ENCODE results near the gene SCP2. TPM values are rescaled to one million over a fixed set of nuclear protein-coding genes. Genes with fewer than 3 reads are reported as not detected.

SCP2 gene
- polyA plus RNA-seq, 1 of the 3 experiments (the other 2 are of a cell fraction): 49.5 TPM

GRCh38 chr1:52994656-52995055 lies 67.6 kb downstream of the SCP2 start:
- H3K4me2 ChIP-seq: no peak overlapping the region
- no peak for DNase-seq
- POLR2A ChIA-PET: no interaction called here

DNA sequence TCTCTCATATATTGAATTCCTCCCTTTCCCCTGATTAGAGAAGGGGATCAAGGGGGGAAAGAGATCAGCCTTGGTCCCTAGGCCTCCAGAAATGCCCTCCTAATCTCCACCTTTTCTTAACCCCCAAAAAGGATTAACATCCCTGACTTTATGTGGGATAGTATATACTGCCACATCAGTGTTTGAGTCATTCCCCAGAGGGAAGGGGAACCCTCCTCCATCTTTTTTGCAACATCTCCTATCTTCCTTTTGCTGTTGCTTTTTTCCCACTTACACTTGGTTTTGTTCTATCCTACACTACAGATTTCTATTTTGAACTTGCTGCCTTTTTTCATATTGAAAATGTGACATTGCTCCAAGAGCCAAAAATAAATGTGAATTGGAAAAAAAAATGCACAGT lies 69.6 kb downstream of the SCP2 start:
- CTCF ChIA-PET: no interaction called here
- POLR2A ChIA-PET: no interaction called here
- DNase-seq: no peak
- TF ChIP-seq, protein P1, sequence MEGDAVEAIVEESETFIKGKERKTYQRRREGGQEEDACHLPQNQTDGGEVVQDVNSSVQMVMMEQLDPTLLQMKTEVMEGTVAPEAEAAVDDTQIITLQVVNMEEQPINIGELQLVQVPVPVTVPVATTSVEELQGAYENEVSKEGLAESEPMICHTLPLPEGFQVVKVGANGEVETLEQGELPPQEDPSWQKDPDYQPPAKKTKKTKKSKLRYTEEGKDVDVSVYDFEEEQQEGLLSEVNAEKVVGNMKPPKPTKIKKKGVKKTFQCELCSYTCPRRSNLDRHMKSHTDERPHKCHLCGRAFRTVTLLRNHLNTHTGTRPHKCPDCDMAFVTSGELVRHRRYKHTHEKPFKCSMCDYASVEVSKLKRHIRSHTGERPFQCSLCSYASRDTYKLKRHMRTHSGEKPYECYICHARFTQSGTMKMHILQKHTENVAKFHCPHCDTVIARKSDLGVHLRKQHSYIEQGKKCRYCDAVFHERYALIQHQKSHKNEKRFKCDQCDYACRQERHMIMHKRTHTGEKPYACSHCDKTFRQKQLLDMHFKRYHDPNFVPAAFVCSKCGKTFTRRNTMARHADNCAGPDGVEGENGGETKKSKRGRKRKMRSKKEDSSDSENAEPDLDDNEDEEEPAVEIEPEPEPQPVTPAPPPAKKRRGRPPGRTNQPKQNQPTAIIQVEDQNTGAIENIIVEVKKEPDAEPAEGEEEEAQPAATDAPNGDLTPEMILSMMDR (IDR thresholded peaks at IDR 0.05): no peak
- TF ChIP-seq MEF2A (IDR thresholded peaks at IDR 0.05; ENCODE audit: borderline replicate concordance, low read depth) (no peak), EZH2phosphoT487 (IDR thresholded peaks at IDR 0.05; ENCODE audit: borderline replicate concordance, low read depth) (no peak), SMC3 (IDR thresholded peaks at IDR 0.05; ENCODE audit: low read depth, low read length) (no peak), POLR2AphosphoS5 (IDR thresholded peaks at IDR 0.05; ENCODE audit: low read depth, low read length) (no peak), ZBTB33 (IDR thresholded peaks at IDR 0.05; ENCODE audit: borderline replicate concordance, low read depth) (no peak), REST (IDR thresholded peaks at IDR 0.05; ENCODE audit: low read depth, low read length) (no peak)

More at GRCh38 chr1:52994656-52995055, 67.6 kb downstream of the SCP2 start:
- no peaks in the 10 kb centered on the region for H3K9me2 ChIP-seq
- no peaks in the 10 kb centered on the region for H3K27me3 ChIP-seq (ENCODE audit: insufficient read depth)
- H3K36me3 ChIP-seq (replicated peaks in 1 of 2; ENCODE audit: control insufficient read depth in 1 of 2, insufficient read depth in 2 of 2, low read length in 1 of 2): no peaks in the 10 kb centered on the region
- H3F3A ChIP-seq (replicated peaks; ENCODE audit: insufficient read depth): no peaks in the 10 kb centered on the region
- no peak overlapping the region for H3K27ac ChIP-seq (ENCODE audit: low read depth in 2 of 2, low read length in 1 of 2)
- 84% methylated on average over 6 of the region's 6 CpGs for WGBS (ENCODE audit: low lambda C conversion rate)
- H3K9me3 ChIP-seq: no peaks in the 10 kb centered on the region
- TF ChIP-seq, protein P2, sequence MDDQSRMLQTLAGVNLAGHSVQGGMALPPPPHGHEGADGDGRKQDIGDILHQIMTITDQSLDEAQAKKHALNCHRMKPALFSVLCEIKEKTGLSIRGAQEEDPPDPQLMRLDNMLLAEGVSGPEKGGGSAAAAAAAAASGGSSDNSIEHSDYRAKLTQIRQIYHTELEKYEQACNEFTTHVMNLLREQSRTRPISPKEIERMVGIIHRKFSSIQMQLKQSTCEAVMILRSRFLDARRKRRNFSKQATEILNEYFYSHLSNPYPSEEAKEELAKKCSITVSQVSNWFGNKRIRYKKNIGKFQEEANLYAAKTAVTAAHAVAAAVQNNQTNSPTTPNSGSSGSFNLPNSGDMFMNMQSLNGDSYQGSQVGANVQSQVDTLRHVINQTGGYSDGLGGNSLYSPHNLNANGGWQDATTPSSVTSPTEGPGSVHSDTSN (IDR thresholded peaks at IDR 0.05): no peak
- peak; percentile 67; the same call in 1 of the 2 replicates for TF ChIP-seq REST (IDR thresholded peaks at IDR 0.05; ENCODE audit: low read depth, low read length)
- CTCF ChIA-PET: no interaction called here
- H3K4me1 ChIP-seq (ENCODE audit: control insufficient read depth in 1 of 2, insufficient read depth in 2 of 2, low read depth in 1 of 2, low read length in 1 of 2): no peaks in the 10 kb centered on the region
- no peaks in the 10 kb centered on the region for H3K79me2 ChIP-seq (ENCODE audit: insufficient read depth)
- no peak overlapping the region for H3K9ac ChIP-seq
- H2AFZ ChIP-seq (ENCODE audit: low read depth): no peak overlapping the region
- no peak overlapping the region for H3K4me3 ChIP-seq (ENCODE audit: low read depth in 2 of 2, low read length in 1 of 2)
- H4K20me1 ChIP-seq (ENCODE audit: insufficient read depth): no peaks in the 10 kb centered on the region

More for the DNA sequence above, 69.6 kb downstream of the SCP2 start:
- Histone ChIP-seq H4K20me1 (ENCODE audit: insufficient read depth) (no peaks in the 10 kb centered on the region), H2AFZ (ENCODE audit: low read depth) (no peak overlapping the region), H3K27ac (ENCODE audit: low read depth in 2 of 2, low read length in 1 of 2) (no peak overlapping the region), H3K79me2 (ENCODE audit: insufficient read depth) (no peaks in the 10 kb centered on the region), H3K4me3 (ENCODE audit: low read depth in 2 of 2, low read length in 1 of 2) (no peak overlapping the region), H3K4me1 (ENCODE audit: control insufficient read depth in 1 of 2, insufficient read depth in 2 of 2, low read depth in 1 of 2, low read length in 1 of 2) (no peaks in the 10 kb centered on the region), H3F3A (replicated peaks; ENCODE audit: insufficient read depth) (no peaks in the 10 kb centered on the region), H3K9me2 (no peaks in the 10 kb centered on the region), H3K4me2 (no peak overlapping the region), H3K9me3 (no peaks in the 10 kb centered on the region), H3K27me3 (ENCODE audit: insufficient read depth) (no peaks in the 10 kb centered on the region), H3K9ac (no peak overlapping the region), H3K36me3 (replicated peaks in 1 of 2; ENCODE audit: control insufficient read depth in 1 of 2, insufficient read depth in 2 of 2, low read length in 1 of 2) (no peaks in the 10 kb centered on the region)

All from SK-N-SH (cell line).